Hindlimb muscle (tissue), 1 donor: ENCODE measurements around the gene SYNJ2BP. TPM values are rescaled to one million over a fixed set of nuclear protein-coding genes. Genes with fewer than 3 reads are reported as not detected.

Source experiments
- DNase-seq: peaks from one replicate; pipeline ENCODE4 v3.0.0-alpha.2; 2013
- polyA plus RNA-seq: library from polyadenylated mRNA; unstranded; fragments of 120-200 nt; gene quantifications from one replicate; pipeline ENCODE4 v1.2.1, GENCODE V29; 2013; ENCODE audit not compliant: insufficient read length

The SYNJ2BP gene
- polyA plus RNA-seq, 1 donor = 24.9 TPM

DNA sequence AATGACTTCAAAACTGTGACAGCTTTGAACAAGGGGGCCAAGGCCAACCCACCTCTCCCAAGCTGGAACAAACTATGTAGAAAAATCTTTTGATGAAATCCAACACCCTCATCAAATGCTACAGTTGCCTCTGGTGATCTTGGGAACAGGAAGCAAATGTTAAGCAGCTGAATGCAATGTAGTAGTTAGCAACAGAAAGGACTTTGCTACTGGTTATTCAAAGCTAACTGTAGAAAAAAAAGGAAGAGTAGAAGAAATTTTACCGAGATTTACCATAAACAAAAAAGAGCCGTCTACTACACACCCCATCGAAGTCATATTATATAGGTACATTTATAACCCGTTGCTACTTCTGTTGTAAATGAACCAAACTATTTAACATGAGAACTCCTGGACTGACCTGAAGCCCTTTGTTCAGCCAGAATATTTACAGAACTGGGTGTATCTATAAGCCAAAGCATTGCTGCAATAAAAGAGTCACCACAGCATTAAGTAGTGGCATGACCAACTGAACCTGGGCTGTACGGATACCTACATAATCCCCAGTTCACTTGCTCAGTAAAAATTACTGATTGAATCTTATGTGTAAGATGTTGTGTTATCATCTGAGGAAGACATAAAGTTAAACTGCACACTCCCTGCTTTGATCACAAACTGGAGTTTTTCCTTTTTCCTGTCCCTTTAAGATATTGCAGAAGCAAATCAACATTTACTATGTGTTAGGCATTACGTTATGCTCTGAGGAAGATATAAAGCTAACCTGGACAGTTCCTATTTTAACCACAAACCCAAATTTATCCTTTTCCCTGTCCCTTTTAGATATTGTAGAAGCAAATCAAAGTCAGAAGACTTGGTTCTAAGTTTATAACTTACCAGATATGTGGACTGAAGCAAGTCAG is 25.1 kb downstream of the SYNJ2BP start:
- DNase-seq = no peak

GRCh38 chr14:70382536-70382935 is 34.4 kb downstream of the SYNJ2BP start:
- DNase-seq = no peak

DNA sequence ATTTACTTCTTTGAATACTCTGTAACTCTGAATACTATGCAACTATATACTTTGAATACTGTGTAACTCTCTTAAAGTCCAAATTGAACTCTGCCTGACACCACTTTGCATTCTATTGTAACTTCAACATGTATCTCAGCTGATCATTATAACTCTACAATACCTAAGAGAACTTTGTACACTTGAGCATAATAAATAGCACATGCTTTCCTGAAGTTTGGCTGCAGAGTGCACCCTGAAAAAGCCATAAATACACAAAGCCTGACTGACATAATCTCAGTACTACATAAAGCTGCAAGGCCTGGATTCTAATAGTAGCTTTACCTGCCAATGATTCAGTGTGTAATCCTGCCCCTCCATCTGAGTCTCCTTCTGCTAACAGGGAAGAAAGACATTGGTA is 36.1 kb downstream of the SYNJ2BP start:
- DNase-seq = no peak

- DNase-seq = no peak
These were observed 38.2 kb downstream of the SYNJ2BP start for GRCh38 chr14:70378696-70379095.

Other genes with a start within 250 kb of the SYNJ2BP start
- gene SLC8A3, start 228.1 kb downstream of the SYNJ2BP start, polyA plus RNA-seq = 5.8 TPM
- 38.5 TPM for gene COX16, start 57.4 kb downstream of the SYNJ2BP start, polyA plus RNA-seq
- gene ADAM21, start 35.1 kb upstream of the SYNJ2BP start, polyA plus RNA-seq = 0.40 TPM
- gene ADAM20, start 117.9 kb upstream of the SYNJ2BP start, polyA plus RNA-seq = 0.12 TPM
- 27.5 TPM for gene MED6, start 183.6 kb upstream of the SYNJ2BP start, polyA plus RNA-seq
- gene TTC9, start 224.8 kb upstream of the SYNJ2BP start, polyA plus RNA-seq = 8.1 TPM